Gastroesophageal sphincter (tissue), 3 donors: ENCODE measurements around the gene ARL2.

Experiments
- CTCF ChIP-seq, 4 experiments: fragments of 200-600 bp in 2 of 4; fragments of 450-650 bp in 2 of 4; sonication (generic) in 1 of 4; IDR thresholded peaks; one replicate each; pipeline ENCODE4 v1.5.1; 2017 to 2019; ENCODE audit warnings: antibody characterized with exemption in 4 of 4, mild to moderate bottlenecking in 2 of 4, moderate library complexity in 2 of 4
- EP300 ChIP-seq: sonication (generic); formaldehyde crosslinking; IDR thresholded peaks from one replicate; pipeline ENCODE4 v1.6.1; 2017; ENCODE audit warnings: antibody characterized with exemption, mild to moderate bottlenecking
- POLR2A ChIP-seq, 2 donors: fragments of 450-650 bp; IDR thresholded peaks; one replicate each; pipeline ENCODE4 v1.6.1; 2017; ENCODE audit warnings: antibody characterized with exemption in 2 of 2, mild to moderate bottlenecking in 2 of 2, moderate library complexity in 1 of 2

GRCh38 chr11:65035579-65035978 lies 21.6 kb downstream of the ARL2 start:
- TF ChIP-seq CTCF (IDR thresholded peaks at IDR 0.05) = no peak
- no peak for TF ChIP-seq EP300
- no peak for TF ChIP-seq POLR2A (IDR thresholded peaks at IDR 0.05)
